Skeletal muscle tissue (tissue), 4 donors: ENCODE data around the gene PRDM16. TPM values are rescaled to one million over a fixed set of nuclear protein-coding genes. Genes with fewer than 3 reads are reported as not detected.

Experiments
- H3K27ac ChIP-seq: one replicate; pipeline ENCODE4 v1.7.0; 2013; ENCODE audit warnings: mild to moderate bottlenecking, low read depth, low read length, inconsistent platforms
- H3K27me3 ChIP-seq, 3 donors: one replicate each; pipeline ENCODE4 v1.7.0; 2013; ENCODE audit warnings: low read length in 3 of 3; ENCODE audit not compliant: control insufficient read depth in 3 of 3, insufficient read depth in 3 of 3
- H3K36me3 ChIP-seq, 3 donors: one replicate each; pipeline ENCODE4 v1.7.0; 2013; ENCODE audit warnings: low read length in 3 of 3; ENCODE audit not compliant: control insufficient read depth in 3 of 3, insufficient read depth in 3 of 3
- H3K4me1 ChIP-seq, 3 donors: one replicate each; pipeline ENCODE4 v1.7.0; 2013; ENCODE audit warnings: low read length in 3 of 3, mild to moderate bottlenecking in 3 of 3; ENCODE audit not compliant: control insufficient read depth in 3 of 3, insufficient read depth in 3 of 3
- H3K4me3 ChIP-seq, 3 donors: one replicate each; pipeline ENCODE4 v1.7.0; 2013; ENCODE audit warnings: low read length in 3 of 3
- H3K9ac ChIP-seq, 3 donors: one replicate each; pipeline ENCODE4 v1.7.0; 2013; ENCODE audit warnings: low read length in 3 of 3, mild to moderate bottlenecking in 3 of 3, moderate library complexity in 2 of 3, low read depth in 1 of 3
- H3K9me3 ChIP-seq, 3 donors: one replicate each; pipeline ENCODE4 v1.7.0; 2013; ENCODE audit warnings: low read length in 3 of 3; ENCODE audit not compliant: control insufficient read depth in 3 of 3
- total RNA-seq: library from RNA; depleted of rRNA; stranded (reverse); fragments of >200 nt; gene quantifications from one replicate; pipeline ENCODE4 v1.2.3, GENCODE V29; 2014
- donor health status: Osteomylitis.

The PRDM16 gene
- total RNA-seq, 1 donor from 2014 or later = 4.7 TPM

GRCh38 chr1:3485016-3485415, 416.0 kb downstream of the PRDM16 start:
- no peaks in the 10 kb centered on the region for H3K36me3 ChIP-seq
- H3K9ac ChIP-seq = no peak overlapping the region
- peaks cover 0 to 3% (median 0%) of the 10 kb centered on the region in 3 donors for H3K9me3 ChIP-seq
- no peak overlapping the region for H3K27ac ChIP-seq
- no peak overlapping the region for H3K4me3 ChIP-seq
- H3K4me1 ChIP-seq = no peaks in the 10 kb centered on the region
- peaks cover 3 to 22% (median 3%) of the 10 kb centered on the region in 3 donors for H3K27me3 ChIP-seq

Other genes with a start within 250 kb of the PRDM16 start
- not detected for gene ACTRT2, start 47.7 kb upstream of the PRDM16 start, total RNA-seq